ENCODE results near the gene NOTCH3.

NOTCH3 gene

GRCh38 chr19:15241259-15241910 lies 40.6 kb upstream of the NOTCH3 start:
- Histone ChIP-seq H3K4me3 (ENCODE audit: low read length) (no peak overlapping the region), H3K27me3 (ENCODE audit: control insufficient read depth, low read length) (no peaks in the 10 kb centered on the region), H3K36me3 (ENCODE audit: control insufficient read depth, low read length) (peaks cover 75% of the 10 kb centered on the region), H3K9me2 (replicated peaks; ENCODE audit: control insufficient read depth, low read length) (no peaks in the 10 kb centered on the region), H3K4me2 (ENCODE audit: low read length) (no peak overlapping the region), H3F3A (ENCODE audit: control insufficient read depth, insufficient read depth) (no peaks in the 10 kb centered on the region), H4K20me1 (ENCODE audit: control insufficient read depth, insufficient read depth, low read depth, low read length) (no peaks in the 10 kb centered on the region), H3K27ac (ENCODE audit: low read depth, low read length) (no peak overlapping the region), H3K79me2 (ENCODE audit: control insufficient read depth, low read length) (no peaks in the 10 kb centered on the region), H3K4me1 (ENCODE audit: control insufficient read depth, low read length) (no peaks in the 10 kb centered on the region), H3K9me3 (ENCODE audit: control insufficient read depth, insufficient read depth, low read length) (no peaks in the 10 kb centered on the region)
- TF ChIP-seq CTCF (IDR thresholded peaks at IDR 0.05; ENCODE audit: low read depth, low read length, poor library complexity, severe bottlenecking), result no peak
- no peak for TF ChIP-seq EZH2phosphoT487 (IDR thresholded peaks at IDR 0.05; ENCODE audit: borderline replicate concordance, low read length)

GRCh38 chr19:15240515-15240914 lies 39.7 kb upstream of the NOTCH3 start:
- Histone ChIP-seq H3K4me1 (ENCODE audit: control insufficient read depth, low read length) (no peaks in the 10 kb centered on the region), H3F3A (ENCODE audit: control insufficient read depth, insufficient read depth) (peaks cover 3% of the 10 kb centered on the region; the same call in 1 of the 2 replicates), H3K4me3 (ENCODE audit: low read length) (no peak overlapping the region), H3K4me2 (ENCODE audit: low read length) (no peak overlapping the region), H3K27ac (ENCODE audit: low read depth, low read length) (no peak overlapping the region), H4K20me1 (ENCODE audit: control insufficient read depth, insufficient read depth, low read depth, low read length) (no peaks in the 10 kb centered on the region), H3K9me3 (ENCODE audit: control insufficient read depth, insufficient read depth, low read length) (no peaks in the 10 kb centered on the region), H3K27me3 (ENCODE audit: control insufficient read depth, low read length) (no peaks in the 10 kb centered on the region), H3K36me3 (ENCODE audit: control insufficient read depth, low read length) (peaks cover 70% of the 10 kb centered on the region), H3K79me2 (ENCODE audit: control insufficient read depth, low read length) (no peaks in the 10 kb centered on the region), H3K9me2 (replicated peaks; ENCODE audit: control insufficient read depth, low read length) (no peaks in the 10 kb centered on the region)
- TF ChIP-seq CTCF (IDR thresholded peaks at IDR 0.05; ENCODE audit: low read depth, low read length, poor library complexity, severe bottlenecking) (no peak), EZH2phosphoT487 (IDR thresholded peaks at IDR 0.05; ENCODE audit: borderline replicate concordance, low read length) (no peak)

GRCh38 chr19:15239337-15239949 lies 38.6 kb upstream of the NOTCH3 start:
- no peaks in the 10 kb centered on the region for H3K9me3 ChIP-seq (ENCODE audit: control insufficient read depth, insufficient read depth, low read length)
- H3K27me3 ChIP-seq (ENCODE audit: control insufficient read depth, low read length), result no peaks in the 10 kb centered on the region
- no peaks in the 10 kb centered on the region for H4K20me1 ChIP-seq (ENCODE audit: control insufficient read depth, insufficient read depth, low read depth, low read length)
- no peaks in the 10 kb centered on the region for H3K79me2 ChIP-seq (ENCODE audit: control insufficient read depth, low read length)
- H3K4me2 ChIP-seq (ENCODE audit: low read length), result no peak overlapping the region
- no peak overlapping the region for H3K27ac ChIP-seq (ENCODE audit: low read depth, low read length)
- H3K4me3 ChIP-seq (ENCODE audit: low read length), result no peak overlapping the region
- no peaks in the 10 kb centered on the region for H3K9me2 ChIP-seq (replicated peaks; ENCODE audit: control insufficient read depth, low read length)
- peaks cover 59% of the 10 kb centered on the region for H3K36me3 ChIP-seq (ENCODE audit: control insufficient read depth, low read length)
- no peak for TF ChIP-seq EZH2phosphoT487 (IDR thresholded peaks at IDR 0.05; ENCODE audit: borderline replicate concordance, low read length)
- no peak for TF ChIP-seq CTCF (IDR thresholded peaks at IDR 0.05; ENCODE audit: low read depth, low read length, poor library complexity, severe bottlenecking)
- peaks cover 13% of the 10 kb centered on the region for H3F3A ChIP-seq (ENCODE audit: control insufficient read depth, insufficient read depth)
- H3K4me1 ChIP-seq (ENCODE audit: control insufficient read depth, low read length), result no peaks in the 10 kb centered on the region
